Liver (tissue), 9 donors: ENCODE results near the gene MEIG1. TPM values are rescaled to one million over a fixed set of nuclear protein-coding genes. Genes with fewer than 3 reads are reported as not detected.

ENCODE experiments used
- DNase-seq: peaks from one replicate; pipeline ENCODE4 v3.0.0-alpha.2; 2017; ENCODE audit warnings: low spot score
- H3K27ac ChIP-seq, 2 donors: one replicate each; pipeline ENCODE4 v1.7.0; 2013; ENCODE audit warnings: inconsistent platforms in 2 of 2, low read length in 2 of 2, control low read depth in 1 of 2, low read depth in 1 of 2, mild to moderate bottlenecking in 1 of 2
- H3K27me3 ChIP-seq, 4 donors: one replicate each; pipeline versions ENCODE4 v1.6.1 to v1.7.0; 2013; ENCODE audit warnings: low read length in 3 of 4, inconsistent platforms in 1 of 4, mild to moderate bottlenecking in 1 of 4, moderate library complexity in 1 of 4; ENCODE audit not compliant: control insufficient read depth in 4 of 4, insufficient read depth in 4 of 4
- H3K36me3 ChIP-seq, 4 donors: one replicate each; pipeline versions ENCODE4 v1.6.1 to v1.7.0; 2013; ENCODE audit warnings: low read length in 3 of 4, mild to moderate bottlenecking in 3 of 4, low read depth in 1 of 4, moderate library complexity in 1 of 4; ENCODE audit not compliant: control insufficient read depth in 4 of 4, insufficient read depth in 3 of 4
- H3K4me1 ChIP-seq, 4 donors: one replicate each; pipeline versions ENCODE4 v1.6.1 to v1.7.0; 2013; ENCODE audit warnings: low read length in 3 of 4, mild to moderate bottlenecking in 3 of 4, moderate library complexity in 1 of 4; ENCODE audit not compliant: control insufficient read depth in 4 of 4, insufficient read depth in 4 of 4
- H3K4me3 ChIP-seq, 3 donors: one replicate each; pipeline versions ENCODE4 v1.6.1 to v1.7.0; 2013; ENCODE audit warnings: low read length in 3 of 3, control low read depth in 1 of 3, low read depth in 1 of 3, mild to moderate bottlenecking in 1 of 3
- H3K9ac ChIP-seq, 2 donors: one replicate each; pipeline ENCODE4 v1.7.0; 2013; ENCODE audit warnings: low read length in 2 of 2, mild to moderate bottlenecking in 2 of 2, moderate library complexity in 2 of 2, control low read depth in 1 of 2, low read depth in 1 of 2
- H3K9me3 ChIP-seq, 4 donors: one replicate each; pipeline versions ENCODE4 v1.6.1 to v1.7.0; 2013; ENCODE audit warnings: low read length in 3 of 4; ENCODE audit not compliant: control insufficient read depth in 4 of 4
- EGR1 ChIP-seq, 2 donors: IDR thresholded peaks; 2 replicates each; pipeline ENCODE4 v1.6.1; 2016 to 2018; ENCODE audit warnings: antibody characterized with exemption in 2 of 2, low read depth in 2 of 2
- FOXA1 ChIP-seq: IDR thresholded peaks from 2 replicates; pipeline ENCODE4 v1.6.1; 2016; ENCODE audit warnings: antibody characterized with exemption
- FOXA2 ChIP-seq: IDR thresholded peaks from 2 replicates; pipeline ENCODE4 v1.6.1; 2016; ENCODE audit warnings: antibody characterized with exemption
- GABPA ChIP-seq, 2 donors: IDR thresholded peaks in 1 of 2; conservative IDR thresholded peaks in 1 of 2; 2 replicates each; pipeline ENCODE4 v1.6.1; 2016; ENCODE audit warnings: antibody characterized with exemption in 2 of 2, mild to moderate bottlenecking in 1 of 2, moderate library complexity in 1 of 2
- HNF4A ChIP-seq, 2 donors: conservative IDR thresholded peaks; 2 replicates each; pipeline ENCODE4 v1.6.1; 2016; ENCODE audit warnings: antibody characterized with exemption in 2 of 2, mild to moderate bottlenecking in 2 of 2
- HNF4G ChIP-seq: IDR thresholded peaks from 2 replicates; pipeline ENCODE4 v1.6.1; 2016; ENCODE audit warnings: antibody characterized with exemption
- JUND ChIP-seq, 2 donors: IDR thresholded peaks; 2 replicates each; pipeline ENCODE4 v1.6.1; 2016; ENCODE audit warnings: antibody characterized with exemption in 2 of 2
- NR2F2 ChIP-seq: IDR thresholded peaks from 2 replicates; pipeline ENCODE4 v1.6.1; 2016; ENCODE audit warnings: antibody characterized with exemption
- RAD21 ChIP-seq, 2 donors: IDR thresholded peaks; 2 replicates each; pipeline ENCODE4 v1.6.1; 2016; ENCODE audit warnings: antibody characterized with exemption in 2 of 2, mild to moderate bottlenecking in 2 of 2
- RXRA ChIP-seq, 2 donors: IDR thresholded peaks; 2 replicates each; pipeline ENCODE4 v1.6.1; 2017 to 2018; ENCODE audit warnings: antibody characterized with exemption in 2 of 2, mild to moderate bottlenecking in 1 of 2
- SP1 ChIP-seq: IDR thresholded peaks from 2 replicates; pipeline ENCODE4 v1.6.1; 2018; ENCODE audit warnings: antibody characterized with exemption, mild to moderate bottlenecking
- TAF1 ChIP-seq: conservative IDR thresholded peaks from 2 replicates; pipeline ENCODE4 v1.6.1; 2016; ENCODE audit warnings: antibody characterized with exemption, mild to moderate bottlenecking
- YY1 ChIP-seq: IDR thresholded peaks from 2 replicates; pipeline ENCODE4 v1.6.1; 2016; ENCODE audit warnings: antibody characterized with exemption, mild to moderate bottlenecking
- WGBS: extraction: QIAGEN DNeasy Blood & Tissue Kit; methylation state at CpG from one replicate; pipeline ENCODE4 v1.1.7; 2013; 5-methylcytosine and 5-hydroxymethylcytosine counted together
- polyA plus RNA-seq, 2 donors: library from polyadenylated mRNA; stranded (reverse) in 1 of 2; unstranded in 1 of 2; fragments of 200-250 nt in 1 of 2; fragments of >200 nt in 1 of 2; fragmentation: Nextera tagmentation in 1 of 2; extraction: Ambion mirVana in 1 of 2; gene quantifications; one replicate each; pipeline versions ENCODE4 v1.2.1 to v1.2.3, GENCODE V29; 2013 to 2015
- total RNA-seq, 2 donors: library from RNA; depleted of rRNA; stranded (reverse); fragments of >200 nt; gene quantifications; one replicate each; pipeline ENCODE4 v1.2.3, GENCODE V29; 2014
- TF ChIP-seq, protein P1 (sequence below): IDR thresholded peaks from 2 replicates; pipeline ENCODE4 v1.6.1; 2016; ENCODE audit warnings: antibody characterized with exemption
- TF ChIP-seq, protein P2 (sequence below): fragments of 150-350 bp; IDR thresholded peaks from 2 replicates; pipeline ENCODE4 v1.5.1; 2017; ENCODE audit warnings: improper control_type of control experiment, low read depth, low read length; ENCODE audit not compliant: missing input control
- TF ChIP-seq, protein P3 (sequence below): IDR thresholded peaks from 2 replicates; pipeline ENCODE4 v1.6.1; 2016; ENCODE audit warnings: antibody characterized with exemption
- TF ChIP-seq, protein P4 (sequence below): IDR thresholded peaks from 2 replicates; pipeline ENCODE4 v1.6.1; 2016; ENCODE audit warnings: antibody characterized with exemption, mild to moderate bottlenecking
- TF ChIP-seq, protein P5 (sequence below): IDR thresholded peaks from 2 replicates; pipeline ENCODE4 v1.6.1; 2016; ENCODE audit warnings: antibody characterized with exemption
- donor health status: healthy.
- donor health status: healthy.
- donor health status: healthy.
- donor health status: healthy.
- donor health status: healthy.

The MEIG1 gene
- total and polyA plus RNA-seq, 4 donors: 0.33 TPM; not detected in 3

DNA sequence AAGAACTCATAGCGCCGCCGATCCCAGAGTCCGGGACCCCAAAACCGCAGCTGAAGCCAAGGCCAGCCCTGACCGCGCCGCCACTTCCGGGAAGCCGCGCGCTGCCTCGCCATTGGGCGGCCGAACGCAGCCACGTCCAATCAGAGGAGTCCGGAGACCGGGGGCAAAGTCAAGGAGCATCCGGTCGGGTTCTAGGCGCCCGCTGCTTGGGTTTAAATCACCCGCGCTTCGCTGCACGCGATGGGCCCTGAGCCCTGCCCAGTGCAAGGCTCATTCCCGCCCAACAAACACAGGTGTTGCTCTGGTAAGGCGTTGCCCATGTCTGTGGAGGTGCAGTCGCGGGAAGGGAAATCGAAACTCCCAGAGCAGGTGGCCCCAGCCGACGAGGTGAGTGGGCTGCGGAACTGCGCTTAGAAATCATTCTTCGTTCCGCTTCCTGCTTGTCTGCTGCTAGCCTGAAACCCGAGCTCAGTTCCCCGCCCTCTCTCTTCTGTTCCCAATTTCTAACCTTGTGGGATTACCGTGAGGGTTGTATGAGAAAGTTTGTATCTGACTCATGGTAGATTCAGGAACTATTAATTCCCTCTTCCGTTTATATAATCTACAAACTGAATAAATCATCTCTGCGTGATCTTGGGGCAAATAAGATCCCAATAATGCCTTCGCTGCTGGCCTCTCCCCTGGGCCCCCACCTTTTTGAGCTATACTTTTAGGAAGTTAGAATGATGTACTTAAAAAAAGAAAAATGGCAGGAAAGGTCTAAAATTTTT is 5.0 kb upstream of the MEIG1 start, which contains the start of gene DCLRE1C:
Gene DCLRE1C, minus strand, starts transcription at position 96 of the 770 bp plus-strand sequence. Its CDS starts 86 bp downstream, at position 10.
- DNase-seq: peak; percentile 90
- 2% methylated on average over 45 of the region's 45 CpGs for WGBS
- peak within 1 kb of the TSS; percentile 40 to 91 (median 76) for H3K4me3 ChIP-seq
- peak; percentile 61 to 87 for TF ChIP-seq GABPA (IDR thresholded peaks at IDR 0.05 in 1 of 2, conservative IDR thresholded peaks at IDR 0.05 in 1 of 2)
- TF ChIP-seq, protein P1, sequence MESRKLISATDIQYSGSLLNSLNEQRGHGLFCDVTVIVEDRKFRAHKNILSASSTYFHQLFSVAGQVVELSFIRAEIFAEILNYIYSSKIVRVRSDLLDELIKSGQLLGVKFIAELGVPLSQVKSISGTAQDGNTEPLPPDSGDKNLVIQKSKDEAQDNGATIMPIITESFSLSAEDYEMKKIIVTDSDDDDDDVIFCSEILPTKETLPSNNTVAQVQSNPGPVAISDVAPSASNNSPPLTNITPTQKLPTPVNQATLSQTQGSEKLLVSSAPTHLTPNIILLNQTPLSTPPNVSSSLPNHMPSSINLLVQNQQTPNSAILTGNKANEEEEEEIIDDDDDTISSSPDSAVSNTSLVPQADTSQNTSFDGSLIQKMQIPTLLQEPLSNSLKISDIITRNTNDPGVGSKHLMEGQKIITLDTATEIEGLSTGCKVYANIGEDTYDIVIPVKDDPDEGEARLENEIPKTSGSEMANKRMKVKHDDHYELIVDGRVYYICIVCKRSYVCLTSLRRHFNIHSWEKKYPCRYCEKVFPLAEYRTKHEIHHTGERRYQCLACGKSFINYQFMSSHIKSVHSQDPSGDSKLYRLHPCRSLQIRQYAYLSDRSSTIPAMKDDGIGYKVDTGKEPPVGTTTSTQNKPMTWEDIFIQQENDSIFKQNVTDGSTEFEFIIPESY: no peak
- TF ChIP-seq, protein P2, sequence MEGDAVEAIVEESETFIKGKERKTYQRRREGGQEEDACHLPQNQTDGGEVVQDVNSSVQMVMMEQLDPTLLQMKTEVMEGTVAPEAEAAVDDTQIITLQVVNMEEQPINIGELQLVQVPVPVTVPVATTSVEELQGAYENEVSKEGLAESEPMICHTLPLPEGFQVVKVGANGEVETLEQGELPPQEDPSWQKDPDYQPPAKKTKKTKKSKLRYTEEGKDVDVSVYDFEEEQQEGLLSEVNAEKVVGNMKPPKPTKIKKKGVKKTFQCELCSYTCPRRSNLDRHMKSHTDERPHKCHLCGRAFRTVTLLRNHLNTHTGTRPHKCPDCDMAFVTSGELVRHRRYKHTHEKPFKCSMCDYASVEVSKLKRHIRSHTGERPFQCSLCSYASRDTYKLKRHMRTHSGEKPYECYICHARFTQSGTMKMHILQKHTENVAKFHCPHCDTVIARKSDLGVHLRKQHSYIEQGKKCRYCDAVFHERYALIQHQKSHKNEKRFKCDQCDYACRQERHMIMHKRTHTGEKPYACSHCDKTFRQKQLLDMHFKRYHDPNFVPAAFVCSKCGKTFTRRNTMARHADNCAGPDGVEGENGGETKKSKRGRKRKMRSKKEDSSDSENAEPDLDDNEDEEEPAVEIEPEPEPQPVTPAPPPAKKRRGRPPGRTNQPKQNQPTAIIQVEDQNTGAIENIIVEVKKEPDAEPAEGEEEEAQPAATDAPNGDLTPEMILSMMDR: no peak
- no peak for TF ChIP-seq FOXA2
- TF ChIP-seq, protein P3, sequence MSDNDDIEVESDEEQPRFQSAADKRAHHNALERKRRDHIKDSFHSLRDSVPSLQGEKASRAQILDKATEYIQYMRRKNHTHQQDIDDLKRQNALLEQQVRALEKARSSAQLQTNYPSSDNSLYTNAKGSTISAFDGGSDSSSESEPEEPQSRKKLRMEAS: peak; percentile 99
- peak in 1 of 2 donors; percentile 52 for TF ChIP-seq EGR1 (IDR thresholded peaks at IDR 0.05; ENCODE audit: low read depth in 2 of 2)
- TF ChIP-seq RAD21 (IDR thresholded peaks at IDR 0.05): peak in 1 of 2 donors; percentile 23
- TF ChIP-seq RXRA (IDR thresholded peaks at IDR 0.05): peak in 1 of 2 donors; percentile 25
- TF ChIP-seq SP1: peak; percentile 87
- peak; percentile 49 for TF ChIP-seq HNF4G
- TF ChIP-seq JUND (IDR thresholded peaks at IDR 0.05): no peak
- TF ChIP-seq NR2F2: peak; percentile 66
- peak; percentile 73 to 83 for TF ChIP-seq HNF4A (conservative IDR thresholded peaks at IDR 0.05)
- TF ChIP-seq, protein P4, sequence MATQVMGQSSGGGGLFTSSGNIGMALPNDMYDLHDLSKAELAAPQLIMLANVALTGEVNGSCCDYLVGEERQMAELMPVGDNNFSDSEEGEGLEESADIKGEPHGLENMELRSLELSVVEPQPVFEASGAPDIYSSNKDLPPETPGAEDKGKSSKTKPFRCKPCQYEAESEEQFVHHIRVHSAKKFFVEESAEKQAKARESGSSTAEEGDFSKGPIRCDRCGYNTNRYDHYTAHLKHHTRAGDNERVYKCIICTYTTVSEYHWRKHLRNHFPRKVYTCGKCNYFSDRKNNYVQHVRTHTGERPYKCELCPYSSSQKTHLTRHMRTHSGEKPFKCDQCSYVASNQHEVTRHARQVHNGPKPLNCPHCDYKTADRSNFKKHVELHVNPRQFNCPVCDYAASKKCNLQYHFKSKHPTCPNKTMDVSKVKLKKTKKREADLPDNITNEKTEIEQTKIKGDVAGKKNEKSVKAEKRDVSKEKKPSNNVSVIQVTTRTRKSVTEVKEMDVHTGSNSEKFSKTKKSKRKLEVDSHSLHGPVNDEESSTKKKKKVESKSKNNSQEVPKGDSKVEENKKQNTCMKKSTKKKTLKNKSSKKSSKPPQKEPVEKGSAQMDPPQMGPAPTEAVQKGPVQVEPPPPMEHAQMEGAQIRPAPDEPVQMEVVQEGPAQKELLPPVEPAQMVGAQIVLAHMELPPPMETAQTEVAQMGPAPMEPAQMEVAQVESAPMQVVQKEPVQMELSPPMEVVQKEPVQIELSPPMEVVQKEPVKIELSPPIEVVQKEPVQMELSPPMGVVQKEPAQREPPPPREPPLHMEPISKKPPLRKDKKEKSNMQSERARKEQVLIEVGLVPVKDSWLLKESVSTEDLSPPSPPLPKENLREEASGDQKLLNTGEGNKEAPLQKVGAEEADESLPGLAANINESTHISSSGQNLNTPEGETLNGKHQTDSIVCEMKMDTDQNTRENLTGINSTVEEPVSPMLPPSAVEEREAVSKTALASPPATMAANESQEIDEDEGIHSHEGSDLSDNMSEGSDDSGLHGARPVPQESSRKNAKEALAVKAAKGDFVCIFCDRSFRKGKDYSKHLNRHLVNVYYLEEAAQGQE: peak; percentile 22
- TF ChIP-seq FOXA1: no peak
- no peak for TF ChIP-seq YY1
- no peak for TF ChIP-seq TAF1
- TF ChIP-seq, protein P5, sequence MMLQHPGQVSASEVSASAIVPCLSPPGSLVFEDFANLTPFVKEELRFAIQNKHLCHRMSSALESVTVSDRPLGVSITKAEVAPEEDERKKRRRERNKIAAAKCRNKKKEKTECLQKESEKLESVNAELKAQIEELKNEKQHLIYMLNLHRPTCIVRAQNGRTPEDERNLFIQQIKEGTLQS: no peak
- H3K9me3 ChIP-seq: no peaks in the 10 kb centered on the region
- H3K4me1 ChIP-seq: peaks cover 2 to 20% (median 4%) of the 10 kb centered on the region in 4 donors
- peak within 1 kb of the TSS; percentile 65 to 68 for H3K27ac ChIP-seq
- no peaks in the 10 kb centered on the region for H3K27me3 ChIP-seq
- no peaks in the 10 kb centered on the region for H3K36me3 ChIP-seq
- peak within 1 kb of the TSS in 1 of 2 donors; percentile 29 for H3K9ac ChIP-seq
